Keratinocyte (primary cell): ENCODE results near the gene GPAT2.
"Not testable (repeated sequence)": the region's sequence is repeated elsewhere in the genome, so short reads cannot be mapped to it uniquely, and the experiment has no call there.

Source experiments
- EZH2 ChIP-seq: IDR thresholded peaks from one replicate; pipeline ENCODE4 v1.6.1; 2012; ENCODE audit warnings: inconsistent platforms, mild to moderate bottlenecking, low read length, moderate library complexity
- TF ChIP-seq, protein P1 (sequence below), 3 experiments: IDR thresholded peaks in 1 of 3; conservative IDR thresholded peaks in 1 of 3; optimal IDR thresholded peaks in 1 of 3; 2 replicates in 2 of 3; 3 replicates in 1 of 3; pipeline versions ENCODE3 to v1.5.1; 2011; ENCODE audit warnings: low read length in 3 of 3, mild to moderate bottlenecking in 3 of 3, moderate library complexity in 2 of 3, control low read depth in 1 of 3, inconsistent platforms in 1 of 3; ENCODE audit not compliant: insufficient read depth in 2 of 3; ENCODE audit errors: extremely low read depth in 1 of 3

GRCh38 chr2:96062483-96062882 is 27.8 kb upstream of the GPAT2 start:
- TF ChIP-seq, protein P1, sequence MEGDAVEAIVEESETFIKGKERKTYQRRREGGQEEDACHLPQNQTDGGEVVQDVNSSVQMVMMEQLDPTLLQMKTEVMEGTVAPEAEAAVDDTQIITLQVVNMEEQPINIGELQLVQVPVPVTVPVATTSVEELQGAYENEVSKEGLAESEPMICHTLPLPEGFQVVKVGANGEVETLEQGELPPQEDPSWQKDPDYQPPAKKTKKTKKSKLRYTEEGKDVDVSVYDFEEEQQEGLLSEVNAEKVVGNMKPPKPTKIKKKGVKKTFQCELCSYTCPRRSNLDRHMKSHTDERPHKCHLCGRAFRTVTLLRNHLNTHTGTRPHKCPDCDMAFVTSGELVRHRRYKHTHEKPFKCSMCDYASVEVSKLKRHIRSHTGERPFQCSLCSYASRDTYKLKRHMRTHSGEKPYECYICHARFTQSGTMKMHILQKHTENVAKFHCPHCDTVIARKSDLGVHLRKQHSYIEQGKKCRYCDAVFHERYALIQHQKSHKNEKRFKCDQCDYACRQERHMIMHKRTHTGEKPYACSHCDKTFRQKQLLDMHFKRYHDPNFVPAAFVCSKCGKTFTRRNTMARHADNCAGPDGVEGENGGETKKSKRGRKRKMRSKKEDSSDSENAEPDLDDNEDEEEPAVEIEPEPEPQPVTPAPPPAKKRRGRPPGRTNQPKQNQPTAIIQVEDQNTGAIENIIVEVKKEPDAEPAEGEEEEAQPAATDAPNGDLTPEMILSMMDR (optimal IDR thresholded peaks at IDR 0.05 in 1 of 3, IDR thresholded peaks at IDR 0.05 in 1 of 3, conservative IDR thresholded peaks at IDR 0.05 in 1 of 3; ENCODE audit: extremely low read depth in 1 of 3, insufficient read depth in 2 of 3, low read length in 3 of 3): not testable (repeated sequence)
- TF ChIP-seq EZH2: not testable (repeated sequence)
